Activated CD4-positive, alpha-beta T cell treated with anti-CD3 and anti-CD28 coated beads, Interleukin-2, amount 10 ng/mL, durations not matched to agents 7 days and 5 days (primary cell): ENCODE results near the gene PRRT4. TPM values are rescaled to one million over a fixed set of nuclear protein-coding genes. Genes with fewer than 3 reads are reported as not detected.

Source experiments
- total RNA-seq, 2 experiments: library from RNA; stranded (reverse); gene quantifications; one replicate each; pipeline ENCODE4 v1.2.3, GENCODE V29; 2021

The PRRT4 gene
- total RNA-seq, 2 experiments from 2014 or later: 0.21 to 0.25 TPM

Other genes with a start within 250 kb of the PRRT4 start
- gene LEP, start 120.4 kb downstream of the PRRT4 start, total RNA-seq: not detected
- gene RBM28, start 17.8 kb downstream of the PRRT4 start, total RNA-seq: 10 to 100 TPM; 35.1 to 37.3 TPM
- 10 to 100 TPM; 70.4 to 72.3 TPM for gene IMPDH1, start 48.3 kb upstream of the PRRT4 start, total RNA-seq
- 10 to 100 TPM; 10.8 to 11.9 TPM for gene HILPDA, start 94.2 kb upstream of the PRRT4 start, total RNA-seq
- 10 to 100 TPM; 24.7 to 27.3 TPM for gene METTL2B, start 115.1 kb upstream of the PRRT4 start, total RNA-seq